Kidney epithelial cell (primary cell): ENCODE measurements around the gene RASAL1. TPM values are rescaled to one million over a fixed set of nuclear protein-coding genes. Genes with fewer than 3 reads are reported as not detected.

ENCODE experiments used
- DNase-seq: peaks from one replicate; pipeline ENCODE4 v3.0.0-alpha.2; 2010; ENCODE audit warnings: low read depth
- H3K27me3 ChIP-seq: 2 replicates; pipeline ENCODE4 v1.6.0; 2011; ENCODE audit warnings: low read length; ENCODE audit not compliant: control insufficient read depth, insufficient read depth
- H3K36me3 ChIP-seq: 2 replicates; pipeline ENCODE4 v1.5.1; 2011; ENCODE audit warnings: low read length; ENCODE audit not compliant: control insufficient read depth, insufficient read depth
- H3K4me3 ChIP-seq: 2 replicates; pipeline ENCODE4 v1.5.1; 2011; ENCODE audit warnings: low read depth, mild to moderate bottlenecking, control low read depth, low read length
- CTCF ChIP-seq: IDR thresholded peaks from 2 replicates; pipeline ENCODE4 v1.5.1; 2011; ENCODE audit warnings: mild to moderate bottlenecking, moderate library complexity, low read length, control low read depth, inconsistent platforms; ENCODE audit not compliant: insufficient read depth, poor library complexity, severe bottlenecking
- total RNA-seq: library from RNA; depleted of rRNA; stranded (reverse); fragments of >200 nt; gene quantifications from 2 replicates; pipeline ENCODE4 v1.2.3, GENCODE V29; 2015

The RASAL1 gene
- total RNA-seq = 1.1 and 1.8 TPM in 2 replicates

- peak; percentile 72 for TF ChIP-seq CTCF
- Histone ChIP-seq H3K27me3 (no peaks in the 10 kb centered on the region), H3K4me3 (peak within 1 kb of the TSS; percentile 51), H3K36me3 (no peaks in the 10 kb centered on the region)
- no peak for DNase-seq
Observed at GRCh38 chr12:113135178-113136127, at the start of gene RASAL1. Gene RASAL1, minus strand, starts transcription at chr12:113135761. Its CDS starts 299 bp downstream, at chr12:113135462.

- Histone ChIP-seq H3K4me3 (peak overlapping the region; percentile 88), H3K27me3 (no peaks in the 10 kb centered on the region), H3K36me3 (no peaks in the 10 kb centered on the region)
- no peak for TF ChIP-seq CTCF
- no peak for DNase-seq
Observed at GRCh38 chr12:113184900-113185179, 49.3 kb upstream of the RASAL1 start.

GRCh38 chr12:113184098-113184899 is 48.7 kb upstream of the RASAL1 start:
- H3K36me3 ChIP-seq = peaks cover under 1% of the 10 kb centered on the region
- peak overlapping the region; percentile 88 for H3K4me3 ChIP-seq
- no peak for DNase-seq
- H3K27me3 ChIP-seq = no peaks in the 10 kb centered on the region
- TF ChIP-seq CTCF = no peak

GRCh38 chr12:113183030-113183589 is 47.5 kb upstream of the RASAL1 start:
- DNase-seq = no peak
- no peak overlapping the region for H3K4me3 ChIP-seq
- TF ChIP-seq CTCF = no peak
- H3K27me3 ChIP-seq = no peaks in the 10 kb centered on the region
- peaks cover 4% of the 10 kb centered on the region for H3K36me3 ChIP-seq

GRCh38 chr12:113181975-113182374 is 46.4 kb upstream of the RASAL1 start:
- H3K36me3 ChIP-seq = peaks cover 10% of the 10 kb centered on the region
- H3K27me3 ChIP-seq = no peaks in the 10 kb centered on the region
- no peak for DNase-seq
- no peak overlapping the region for H3K4me3 ChIP-seq
- no peak for TF ChIP-seq CTCF
